K562 (cell line): Measurements from ENCODE around the gene TNFAIP3.

Experiments
- ARID2 ChIP-seq: fragments of 450-650 bp; IDR thresholded peaks from 2 replicates; pipeline ENCODE4 v1.6.1; 2017; ENCODE audit warnings: antibody characterized with exemption, mild to moderate bottlenecking
- ERF ChIP-seq: fragments of 450-650 bp; formaldehyde crosslinking; IDR thresholded peaks from 2 replicates; pipeline ENCODE4 v1.4.0; 2020; ENCODE audit warnings: mild to moderate bottlenecking, mixed read lengths
- NEUROD1 ChIP-seq: fragments of 150-350 bp; IDR thresholded peaks from 2 replicates; pipeline ENCODE4 v1.6.1; 2014; ENCODE audit warnings: borderline replicate concordance, low read length, low read depth; ENCODE audit not compliant: partially characterized antibody
- POLR2A ChIP-seq: fragments of 450-650 bp; conservative IDR thresholded peaks from 2 replicates; pipeline ENCODE4 v1.6.1; 2016
- SAFB2 ChIP-seq: fragments of 200-400 bp; formaldehyde crosslinking; IDR thresholded peaks from 2 replicates; pipeline ENCODE4 v1.6.1; 2018; ENCODE audit warnings: borderline replicate concordance, low read length, low read depth, moderate library complexity; ENCODE audit not compliant: severe bottlenecking
- SMAD3 ChIP-seq: fragments of 450-650 bp; formaldehyde crosslinking; conservative IDR thresholded peaks from 2 replicates; pipeline ENCODE4 v1.4.0; 2020; ENCODE audit warnings: mild to moderate bottlenecking
- ZNF584 ChIP-seq: fragments of 200-800 bp; sonication (Bioruptor generic); IDR thresholded peaks from 2 replicates; pipeline ENCODE4 v1.6.1; 2016; ENCODE audit warnings: low read depth, mild to moderate bottlenecking, missing genetic modification characterization, missing compliant biosample characterization
- ZNF79 ChIP-seq: fragments of 250-450 bp; sonication (Bioruptor Pico); IDR thresholded peaks from 2 replicates; pipeline ENCODE4 v1.4.0; 2020; ENCODE audit warnings: low read depth, mild to moderate bottlenecking, moderate library complexity
- TF ChIP-seq, protein P1 (sequence below), 3 experiments: IDR thresholded peaks in 2 of 3; conservative IDR thresholded peaks in 1 of 3; 2 replicates each; pipeline ENCODE4 v1.5.1; 2011 to 2012; ENCODE audit warnings: low read length in 3 of 3, mild to moderate bottlenecking in 3 of 3, control low read depth in 2 of 3, improper control_type of control experiment in 1 of 3, inconsistent platforms in 1 of 3, low read depth in 1 of 3, mixed read lengths in 1 of 3, moderate library complexity in 1 of 3; ENCODE audit not compliant: insufficient read depth in 2 of 3

DNA sequence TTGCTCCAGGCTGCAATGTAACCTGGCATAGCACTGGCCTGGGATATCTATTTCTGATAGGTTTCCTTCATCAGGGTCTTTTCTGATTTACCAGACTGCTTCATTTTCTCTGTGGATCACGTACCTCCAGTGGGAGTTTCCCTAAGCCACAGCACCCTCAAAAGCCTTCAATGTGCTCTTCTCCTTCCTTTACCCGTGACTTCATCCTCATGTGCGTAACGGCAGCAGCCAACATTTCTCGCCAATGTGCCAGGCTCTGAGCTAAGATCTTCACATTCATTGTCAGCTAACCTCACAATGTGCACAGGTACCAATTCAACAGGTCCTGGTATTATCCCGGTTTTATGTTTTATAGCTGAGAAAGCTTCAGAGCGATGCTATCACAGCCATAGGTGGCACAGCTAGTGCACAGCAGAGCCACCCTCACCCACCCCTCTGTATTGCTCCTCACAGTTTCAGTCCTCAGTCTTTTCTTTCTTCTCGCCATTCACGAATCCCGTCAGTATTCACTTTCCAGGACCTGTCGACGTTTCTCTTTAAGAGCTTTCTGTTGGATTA, 58.2 kb downstream of the TNFAIP3 start:
- TF ChIP-seq ERF (CRISPR knock-in tag): no peak
- no peak for TF ChIP-seq ZNF584
- no peak for TF ChIP-seq ZNF79 (CRISPR knock-in tag)
- TF ChIP-seq, protein P1, sequence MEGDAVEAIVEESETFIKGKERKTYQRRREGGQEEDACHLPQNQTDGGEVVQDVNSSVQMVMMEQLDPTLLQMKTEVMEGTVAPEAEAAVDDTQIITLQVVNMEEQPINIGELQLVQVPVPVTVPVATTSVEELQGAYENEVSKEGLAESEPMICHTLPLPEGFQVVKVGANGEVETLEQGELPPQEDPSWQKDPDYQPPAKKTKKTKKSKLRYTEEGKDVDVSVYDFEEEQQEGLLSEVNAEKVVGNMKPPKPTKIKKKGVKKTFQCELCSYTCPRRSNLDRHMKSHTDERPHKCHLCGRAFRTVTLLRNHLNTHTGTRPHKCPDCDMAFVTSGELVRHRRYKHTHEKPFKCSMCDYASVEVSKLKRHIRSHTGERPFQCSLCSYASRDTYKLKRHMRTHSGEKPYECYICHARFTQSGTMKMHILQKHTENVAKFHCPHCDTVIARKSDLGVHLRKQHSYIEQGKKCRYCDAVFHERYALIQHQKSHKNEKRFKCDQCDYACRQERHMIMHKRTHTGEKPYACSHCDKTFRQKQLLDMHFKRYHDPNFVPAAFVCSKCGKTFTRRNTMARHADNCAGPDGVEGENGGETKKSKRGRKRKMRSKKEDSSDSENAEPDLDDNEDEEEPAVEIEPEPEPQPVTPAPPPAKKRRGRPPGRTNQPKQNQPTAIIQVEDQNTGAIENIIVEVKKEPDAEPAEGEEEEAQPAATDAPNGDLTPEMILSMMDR (IDR thresholded peaks at IDR 0.05 in 2 of 3, conservative IDR thresholded peaks at IDR 0.05 in 1 of 3; ENCODE audit: insufficient read depth in 2 of 3, low read depth in 1 of 3, low read length in 3 of 3): no peak
- TF ChIP-seq SMAD3 (CRISPR knock-in tag): no peak
- no peak for TF ChIP-seq ARID2
- TF ChIP-seq NEUROD1: no peak
- TF ChIP-seq POLR2A: no peak
- TF ChIP-seq SAFB2: no peak
